Liver (tissue), 3 donors: Measurements from ENCODE around the gene THBS2.

ENCODE experiments used
- EGR1 ChIP-seq, 2 donors: IDR thresholded peaks; 2 replicates each; pipeline ENCODE4 v1.6.1; 2016 to 2018; ENCODE audit warnings: antibody characterized with exemption in 2 of 2, low read depth in 2 of 2
- GABPA ChIP-seq, 2 donors: IDR thresholded peaks in 1 of 2; conservative IDR thresholded peaks in 1 of 2; 2 replicates each; pipeline ENCODE4 v1.6.1; 2016; ENCODE audit warnings: antibody characterized with exemption in 2 of 2, mild to moderate bottlenecking in 1 of 2, moderate library complexity in 1 of 2
- JUND ChIP-seq, 2 donors: IDR thresholded peaks; 2 replicates each; pipeline ENCODE4 v1.6.1; 2016; ENCODE audit warnings: antibody characterized with exemption in 2 of 2
- RXRA ChIP-seq, 2 donors: IDR thresholded peaks; 2 replicates each; pipeline ENCODE4 v1.6.1; 2017 to 2018; ENCODE audit warnings: antibody characterized with exemption in 2 of 2, mild to moderate bottlenecking in 1 of 2
- SP1 ChIP-seq: IDR thresholded peaks from 2 replicates; pipeline ENCODE4 v1.6.1; 2018; ENCODE audit warnings: antibody characterized with exemption, mild to moderate bottlenecking
- TAF1 ChIP-seq: conservative IDR thresholded peaks from 2 replicates; pipeline ENCODE4 v1.6.1; 2016; ENCODE audit warnings: antibody characterized with exemption, mild to moderate bottlenecking
- YY1 ChIP-seq: IDR thresholded peaks from 2 replicates; pipeline ENCODE4 v1.6.1; 2016; ENCODE audit warnings: antibody characterized with exemption, mild to moderate bottlenecking
- TF ChIP-seq, protein P1 (sequence below): fragments of 150-350 bp; IDR thresholded peaks from 2 replicates; pipeline ENCODE4 v1.5.1; 2017; ENCODE audit warnings: improper control_type of control experiment, low read depth, low read length; ENCODE audit not compliant: missing input control
- TF ChIP-seq, protein P2 (sequence below): IDR thresholded peaks from 2 replicates; pipeline ENCODE4 v1.6.1; 2016; ENCODE audit warnings: antibody characterized with exemption, mild to moderate bottlenecking
- TF ChIP-seq, protein P3 (sequence below): IDR thresholded peaks from 2 replicates; pipeline ENCODE4 v1.6.1; 2016; ENCODE audit warnings: antibody characterized with exemption
- TF ChIP-seq, protein P4 (sequence below): IDR thresholded peaks from 2 replicates; pipeline ENCODE4 v1.6.1; 2016; ENCODE audit warnings: antibody characterized with exemption
- donor health status: healthy.
- donor health status: healthy.

DNA sequence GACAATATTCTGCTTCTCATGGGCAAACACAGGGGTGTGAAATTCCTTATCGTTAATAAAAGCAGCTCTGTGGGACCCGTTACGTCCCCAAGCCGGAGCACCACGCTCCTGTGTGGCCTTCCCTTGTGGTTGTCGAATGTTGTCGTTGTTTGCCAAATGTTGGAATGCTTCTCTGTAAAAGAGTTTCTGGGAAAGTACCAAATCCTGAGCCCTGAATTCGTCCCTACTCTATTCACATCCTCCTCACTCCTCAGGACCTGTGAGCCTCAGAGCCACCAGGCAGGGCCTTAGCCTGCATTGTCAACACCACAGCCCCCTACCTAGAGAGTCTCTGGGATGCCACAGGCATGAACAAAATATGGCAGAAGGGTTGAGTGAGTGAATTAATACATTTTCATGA is 64.0 kb downstream of the THBS2 start:
- TF ChIP-seq, protein P1, sequence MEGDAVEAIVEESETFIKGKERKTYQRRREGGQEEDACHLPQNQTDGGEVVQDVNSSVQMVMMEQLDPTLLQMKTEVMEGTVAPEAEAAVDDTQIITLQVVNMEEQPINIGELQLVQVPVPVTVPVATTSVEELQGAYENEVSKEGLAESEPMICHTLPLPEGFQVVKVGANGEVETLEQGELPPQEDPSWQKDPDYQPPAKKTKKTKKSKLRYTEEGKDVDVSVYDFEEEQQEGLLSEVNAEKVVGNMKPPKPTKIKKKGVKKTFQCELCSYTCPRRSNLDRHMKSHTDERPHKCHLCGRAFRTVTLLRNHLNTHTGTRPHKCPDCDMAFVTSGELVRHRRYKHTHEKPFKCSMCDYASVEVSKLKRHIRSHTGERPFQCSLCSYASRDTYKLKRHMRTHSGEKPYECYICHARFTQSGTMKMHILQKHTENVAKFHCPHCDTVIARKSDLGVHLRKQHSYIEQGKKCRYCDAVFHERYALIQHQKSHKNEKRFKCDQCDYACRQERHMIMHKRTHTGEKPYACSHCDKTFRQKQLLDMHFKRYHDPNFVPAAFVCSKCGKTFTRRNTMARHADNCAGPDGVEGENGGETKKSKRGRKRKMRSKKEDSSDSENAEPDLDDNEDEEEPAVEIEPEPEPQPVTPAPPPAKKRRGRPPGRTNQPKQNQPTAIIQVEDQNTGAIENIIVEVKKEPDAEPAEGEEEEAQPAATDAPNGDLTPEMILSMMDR = no peak
- TF ChIP-seq, protein P2, sequence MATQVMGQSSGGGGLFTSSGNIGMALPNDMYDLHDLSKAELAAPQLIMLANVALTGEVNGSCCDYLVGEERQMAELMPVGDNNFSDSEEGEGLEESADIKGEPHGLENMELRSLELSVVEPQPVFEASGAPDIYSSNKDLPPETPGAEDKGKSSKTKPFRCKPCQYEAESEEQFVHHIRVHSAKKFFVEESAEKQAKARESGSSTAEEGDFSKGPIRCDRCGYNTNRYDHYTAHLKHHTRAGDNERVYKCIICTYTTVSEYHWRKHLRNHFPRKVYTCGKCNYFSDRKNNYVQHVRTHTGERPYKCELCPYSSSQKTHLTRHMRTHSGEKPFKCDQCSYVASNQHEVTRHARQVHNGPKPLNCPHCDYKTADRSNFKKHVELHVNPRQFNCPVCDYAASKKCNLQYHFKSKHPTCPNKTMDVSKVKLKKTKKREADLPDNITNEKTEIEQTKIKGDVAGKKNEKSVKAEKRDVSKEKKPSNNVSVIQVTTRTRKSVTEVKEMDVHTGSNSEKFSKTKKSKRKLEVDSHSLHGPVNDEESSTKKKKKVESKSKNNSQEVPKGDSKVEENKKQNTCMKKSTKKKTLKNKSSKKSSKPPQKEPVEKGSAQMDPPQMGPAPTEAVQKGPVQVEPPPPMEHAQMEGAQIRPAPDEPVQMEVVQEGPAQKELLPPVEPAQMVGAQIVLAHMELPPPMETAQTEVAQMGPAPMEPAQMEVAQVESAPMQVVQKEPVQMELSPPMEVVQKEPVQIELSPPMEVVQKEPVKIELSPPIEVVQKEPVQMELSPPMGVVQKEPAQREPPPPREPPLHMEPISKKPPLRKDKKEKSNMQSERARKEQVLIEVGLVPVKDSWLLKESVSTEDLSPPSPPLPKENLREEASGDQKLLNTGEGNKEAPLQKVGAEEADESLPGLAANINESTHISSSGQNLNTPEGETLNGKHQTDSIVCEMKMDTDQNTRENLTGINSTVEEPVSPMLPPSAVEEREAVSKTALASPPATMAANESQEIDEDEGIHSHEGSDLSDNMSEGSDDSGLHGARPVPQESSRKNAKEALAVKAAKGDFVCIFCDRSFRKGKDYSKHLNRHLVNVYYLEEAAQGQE = no peak
- TF ChIP-seq TAF1 = no peak
- TF ChIP-seq, protein P3, sequence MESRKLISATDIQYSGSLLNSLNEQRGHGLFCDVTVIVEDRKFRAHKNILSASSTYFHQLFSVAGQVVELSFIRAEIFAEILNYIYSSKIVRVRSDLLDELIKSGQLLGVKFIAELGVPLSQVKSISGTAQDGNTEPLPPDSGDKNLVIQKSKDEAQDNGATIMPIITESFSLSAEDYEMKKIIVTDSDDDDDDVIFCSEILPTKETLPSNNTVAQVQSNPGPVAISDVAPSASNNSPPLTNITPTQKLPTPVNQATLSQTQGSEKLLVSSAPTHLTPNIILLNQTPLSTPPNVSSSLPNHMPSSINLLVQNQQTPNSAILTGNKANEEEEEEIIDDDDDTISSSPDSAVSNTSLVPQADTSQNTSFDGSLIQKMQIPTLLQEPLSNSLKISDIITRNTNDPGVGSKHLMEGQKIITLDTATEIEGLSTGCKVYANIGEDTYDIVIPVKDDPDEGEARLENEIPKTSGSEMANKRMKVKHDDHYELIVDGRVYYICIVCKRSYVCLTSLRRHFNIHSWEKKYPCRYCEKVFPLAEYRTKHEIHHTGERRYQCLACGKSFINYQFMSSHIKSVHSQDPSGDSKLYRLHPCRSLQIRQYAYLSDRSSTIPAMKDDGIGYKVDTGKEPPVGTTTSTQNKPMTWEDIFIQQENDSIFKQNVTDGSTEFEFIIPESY = no peak
- TF ChIP-seq JUND (IDR thresholded peaks at IDR 0.05) = no peak
- TF ChIP-seq GABPA (IDR thresholded peaks at IDR 0.05 in 1 of 2, conservative IDR thresholded peaks at IDR 0.05 in 1 of 2) = no peak
- no peak for TF ChIP-seq YY1
- TF ChIP-seq SP1 = no peak
- no peak for TF ChIP-seq RXRA (IDR thresholded peaks at IDR 0.05)
- no peak for TF ChIP-seq EGR1 (IDR thresholded peaks at IDR 0.05; ENCODE audit: low read depth in 2 of 2)
- TF ChIP-seq, protein P4, sequence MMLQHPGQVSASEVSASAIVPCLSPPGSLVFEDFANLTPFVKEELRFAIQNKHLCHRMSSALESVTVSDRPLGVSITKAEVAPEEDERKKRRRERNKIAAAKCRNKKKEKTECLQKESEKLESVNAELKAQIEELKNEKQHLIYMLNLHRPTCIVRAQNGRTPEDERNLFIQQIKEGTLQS = no peak
